DND-41 (cell line): ENCODE results near the gene L3MBTL3.

ENCODE experiments used
- CTCF ChIP-seq: IDR thresholded peaks from 2 replicates; pipeline ENCODE4 v1.5.1; 2012; ENCODE audit warnings: borderline replicate concordance, low read length, moderate library complexity, mild to moderate bottlenecking; ENCODE audit not compliant: poor library complexity, severe bottlenecking; ENCODE audit errors: extremely low read depth
- EZH2 ChIP-seq: IDR thresholded peaks from 3 replicates; pipeline ENCODE4 v1.6.1; 2012; ENCODE audit warnings: borderline replicate concordance, low read depth, mild to moderate bottlenecking, moderate library complexity, low read length, inconsistent platforms; ENCODE audit not compliant: severe bottlenecking

- no peak for TF ChIP-seq CTCF
- no peak for TF ChIP-seq EZH2
These were observed 96.7 kb downstream of the L3MBTL3 start for GRCh38 chr6:130115036-130115435.
